HepG2 (cell line): ENCODE results near the gene ACAP3. TPM values are rescaled to one million over a fixed set of nuclear protein-coding genes. Genes with fewer than 3 reads are reported as not detected.

Experiments used
- AHR ChIP-seq: IDR thresholded peaks from 2 replicates; pipeline ENCODE4 v1.6.1; 2018; ENCODE audit warnings: missing genetic modification reagents, missing compliant biosample characterization
- ATM ChIP-seq: fragments of 450-650 bp; IDR thresholded peaks from 2 replicates; pipeline ENCODE4 v1.7.1; 2017; ENCODE audit warnings: mild to moderate bottlenecking, borderline replicate concordance
- BCL6 ChIP-seq: IDR thresholded peaks from 2 replicates; pipeline ENCODE4 v1.6.1; 2016; ENCODE audit warnings: missing genetic modification reagents, missing compliant biosample characterization
- ELF3 ChIP-seq: IDR thresholded peaks from 2 replicates; pipeline ENCODE4 v1.6.1; 2016; ENCODE audit warnings: missing genetic modification reagents, missing compliant biosample characterization
- FOXO1 ChIP-seq: sonication (generic); formaldehyde crosslinking; IDR thresholded peaks from 2 replicates; pipeline ENCODE4 v1.4.0; 2020; ENCODE audit warnings: missing genetic modification reagents
- HOXA3 ChIP-seq: sonication (generic); formaldehyde crosslinking; IDR thresholded peaks from 2 replicates; pipeline ENCODE4 v1.5.0; 2020; ENCODE audit warnings: missing genetic modification reagents
- IRF2 ChIP-seq: IDR thresholded peaks from 2 replicates; pipeline ENCODE4 v1.6.1; 2018; ENCODE audit warnings: missing genetic modification reagents, missing compliant biosample characterization
- KAT7 ChIP-seq: IDR thresholded peaks from 2 replicates; pipeline ENCODE4 v1.6.1; 2018; ENCODE audit warnings: borderline replicate concordance, missing compliant biosample characterization
- MAFF ChIP-seq: IDR thresholded peaks from 2 replicates; pipeline ENCODE4 v1.6.1; 2011; ENCODE audit warnings: low read depth, low read length, improper control_type of control experiment
- MNT ChIP-seq: fragments of 450-650 bp; IDR thresholded peaks from 2 replicates; pipeline ENCODE4 v1.6.1; 2016
- PCBP2 ChIP-seq: fragments of 200-400 bp; formaldehyde crosslinking; optimal IDR thresholded peaks from 2 replicates; pipeline ENCODE3; 2018; ENCODE audit warnings: low read length, low read depth; ENCODE audit not compliant: poor library complexity, severe bottlenecking
- POGK ChIP-seq: sonication (generic); formaldehyde crosslinking; conservative IDR thresholded peaks from 2 replicates; pipeline ENCODE4 v1.8.0; 2022; ENCODE audit warnings: mild to moderate bottlenecking, moderate library complexity, missing genetic modification reagents
- TGIF2 ChIP-seq: IDR thresholded peaks from 2 replicates; pipeline ENCODE4 v1.6.1; 2016; ENCODE audit warnings: control low read depth, missing compliant biosample characterization
- XRCC5 ChIP-seq: fragments of 200-400 bp; formaldehyde crosslinking; optimal IDR thresholded peaks from 2 replicates; pipeline ENCODE3; 2017; ENCODE audit warnings: mild to moderate bottlenecking, low read length
- ZC3H4 ChIP-seq: sonication (generic); formaldehyde crosslinking; IDR thresholded peaks from 2 replicates; pipeline ENCODE4 v1.4.0; 2020; ENCODE audit warnings: missing genetic modification reagents, borderline replicate concordance
- ZFX ChIP-seq: sonication (generic); formaldehyde crosslinking; IDR thresholded peaks from 2 replicates; pipeline ENCODE4 v1.4.0; 2020; ENCODE audit warnings: mild to moderate bottlenecking, low read depth, missing genetic modification reagents, moderate library complexity
- ZNF260 ChIP-seq: sonication (generic); formaldehyde crosslinking; IDR thresholded peaks from 2 replicates; pipeline ENCODE4 v1.4.0; 2020; ENCODE audit warnings: missing genetic modification reagents, low read depth, mild to moderate bottlenecking, borderline replicate concordance
- ZNF34 ChIP-seq: sonication (generic); formaldehyde crosslinking; IDR thresholded peaks from 2 replicates; pipeline ENCODE4 v1.4.0; 2020; ENCODE audit warnings: mild to moderate bottlenecking, missing genetic modification reagents, borderline replicate concordance
- ZNF44 ChIP-seq: sonication (generic); formaldehyde crosslinking; IDR thresholded peaks from 2 replicates; pipeline ENCODE4 v1.5.1; 2020; ENCODE audit warnings: mild to moderate bottlenecking, missing genetic modification reagents
- ZNF569 ChIP-seq: sonication (generic); formaldehyde crosslinking; IDR thresholded peaks from 2 replicates; pipeline ENCODE4 v1.5.0; 2020; ENCODE audit warnings: mild to moderate bottlenecking, missing genetic modification reagents, moderate library complexity, borderline replicate concordance
- ZNF850 ChIP-seq: sonication (generic); formaldehyde crosslinking; conservative IDR thresholded peaks from 2 replicates; pipeline ENCODE4 v1.9.0; 2021; ENCODE audit warnings: mild to moderate bottlenecking, missing genetic modification reagents
- ZSCAN30 ChIP-seq: sonication (generic); formaldehyde crosslinking; IDR thresholded peaks from 2 replicates; pipeline ENCODE4 v1.5.0; 2020; ENCODE audit warnings: mild to moderate bottlenecking, missing genetic modification reagents
- polyA plus RNA-seq, 8 experiments: library from polyadenylated mRNA; depleted of rRNA in 3 of 8; stranded (reverse) in 7 of 8; unstranded in 1 of 8; fragments of >200 nt; fragmentation: Illumina TruSeq in 4 of 8; extraction: Trizol in 4 of 8; gene quantifications; 2 replicates each; pipeline versions ENCODE4 v1.2.1 to v1.2.3, GENCODE V29; 2011 to 2016; ENCODE audit warnings: low read depth in 4 of 8, missing spikeins in 1 of 8, mixed read lengths in 1 of 8; ENCODE audit not compliant: insufficient read depth in 1 of 8
- total RNA-seq, 5 experiments: library from RNA; depleted of rRNA; stranded (reverse); fragments of >200 nt; fragmentation: Illumina TruSeq; extraction: Trizol; gene quantifications; 2 replicates each; pipeline ENCODE4 v1.2.3, GENCODE V29; 2016; ENCODE audit warnings: low read depth in 1 of 5
- TF ChIP-seq, protein P1 (sequence below): sonication (generic); formaldehyde crosslinking; IDR thresholded peaks from 2 replicates; pipeline ENCODE4 v1.5.1; 2020; ENCODE audit warnings: mild to moderate bottlenecking, missing genetic modification reagents, moderate library complexity
- TF ChIP-seq, protein P2 (sequence below): sonication (generic); formaldehyde crosslinking; IDR thresholded peaks from 2 replicates; pipeline ENCODE4 v1.8.0; 2023; ENCODE audit warnings: mild to moderate bottlenecking, missing genetic modification reagents

ACAP3 gene
- total and polyA plus RNA-seq, 2 of the 13 experiments (the other 11 are each of a cell fraction or from before 2014, with no cell fraction given): 29.4 to 50.8 TPM

GRCh38 chr1:1356796-1357401 is 49.2 kb upstream of the ACAP3 start (continued):
- TF ChIP-seq ZFX (CRISPR knock-in tag) (peak; percentile 42; the same call in 1 of the 2 replicates), ELF3 (CRISPR knock-in tag) (no peak), ZSCAN30 (no peak), MNT (no peak), POGK (no peak), TGIF2 (CRISPR knock-in tag) (no peak), ZNF850 (CRISPR knock-in tag) (no peak), HOXA3 (CRISPR knock-in tag) (no peak), ATM (no peak), ZNF34 (no peak), FOXO1 (no peak), ZC3H4 (no peak), MAFF (no peak), AHR (CRISPR knock-in tag) (no peak), ZNF260 (CRISPR knock-in tag) (no peak), IRF2 (no peak), XRCC5 (no peak), ZNF44 (CRISPR knock-in tag) (no peak), BCL6 (CRISPR knock-in tag) (no peak), ZNF569 (CRISPR knock-in tag) (no peak), PCBP2 (no peak), KAT7 (CRISPR knock-in tag) (no peak)
- TF ChIP-seq, protein P1, sequence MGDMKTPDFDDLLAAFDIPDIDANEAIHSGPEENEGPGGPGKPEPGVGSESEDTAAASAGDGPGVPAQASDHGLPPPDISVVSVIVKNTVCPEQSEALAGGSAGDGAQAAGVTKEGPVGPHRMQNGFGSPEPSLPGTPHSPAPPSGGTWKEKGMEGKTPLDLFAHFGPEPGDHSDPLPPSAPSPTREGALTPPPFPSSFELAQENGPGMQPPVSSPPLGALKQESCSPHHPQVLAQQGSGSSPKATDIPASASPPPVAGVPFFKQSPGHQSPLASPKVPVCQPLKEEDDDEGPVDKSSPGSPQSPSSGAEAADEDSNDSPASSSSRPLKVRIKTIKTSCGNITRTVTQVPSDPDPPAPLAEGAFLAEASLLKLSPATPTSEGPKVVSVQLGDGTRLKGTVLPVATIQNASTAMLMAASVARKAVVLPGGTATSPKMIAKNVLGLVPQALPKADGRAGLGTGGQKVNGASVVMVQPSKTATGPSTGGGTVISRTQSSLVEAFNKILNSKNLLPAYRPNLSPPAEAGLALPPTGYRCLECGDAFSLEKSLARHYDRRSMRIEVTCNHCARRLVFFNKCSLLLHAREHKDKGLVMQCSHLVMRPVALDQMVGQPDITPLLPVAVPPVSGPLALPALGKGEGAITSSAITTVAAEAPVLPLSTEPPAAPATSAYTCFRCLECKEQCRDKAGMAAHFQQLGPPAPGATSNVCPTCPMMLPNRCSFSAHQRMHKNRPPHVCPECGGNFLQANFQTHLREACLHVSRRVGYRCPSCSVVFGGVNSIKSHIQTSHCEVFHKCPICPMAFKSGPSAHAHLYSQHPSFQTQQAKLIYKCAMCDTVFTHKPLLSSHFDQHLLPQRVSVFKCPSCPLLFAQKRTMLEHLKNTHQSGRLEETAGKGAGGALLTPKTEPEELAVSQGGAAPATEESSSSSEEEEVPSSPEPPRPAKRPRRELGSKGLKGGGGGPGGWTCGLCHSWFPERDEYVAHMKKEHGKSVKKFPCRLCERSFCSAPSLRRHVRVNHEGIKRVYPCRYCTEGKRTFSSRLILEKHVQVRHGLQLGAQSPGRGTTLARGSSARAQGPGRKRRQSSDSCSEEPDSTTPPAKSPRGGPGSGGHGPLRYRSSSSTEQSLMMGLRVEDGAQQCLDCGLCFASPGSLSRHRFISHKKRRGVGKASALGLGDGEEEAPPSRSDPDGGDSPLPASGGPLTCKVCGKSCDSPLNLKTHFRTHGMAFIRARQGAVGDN (CRISPR knock-in tag): peak; percentile 43
- TF ChIP-seq, protein P2, sequence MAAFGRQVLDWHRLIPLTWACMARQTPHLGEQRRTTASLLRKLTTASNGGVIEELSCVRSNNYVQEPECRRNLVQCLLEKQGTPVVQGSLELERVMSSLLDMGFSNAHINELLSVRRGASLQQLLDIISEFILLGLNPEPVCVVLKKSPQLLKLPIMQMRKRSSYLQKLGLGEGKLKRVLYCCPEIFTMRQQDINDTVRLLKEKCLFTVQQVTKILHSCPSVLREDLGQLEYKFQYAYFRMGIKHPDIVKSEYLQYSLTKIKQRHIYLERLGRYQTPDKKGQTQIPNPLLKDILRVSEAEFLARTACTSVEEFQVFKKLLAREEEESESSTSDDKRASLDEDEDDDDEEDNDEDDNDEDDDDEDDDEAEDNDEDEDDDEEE (CRISPR knock-in tag): no peak
